Hypothalamus (tissue), 51 donors: ENCODE results near the gene F3.

ENCODE experiments used
- DNase-seq, 51 donors: peaks; one replicate each; lab custom pipeline; 2025; lab: John Stamatoyannopoulos, UW

F3 gene

GRCh38 chr1:94528826-94529225 is 12.7 kb downstream of the F3 start:
- no peak for DNase-seq

GRCh38 chr1:94528299-94528698 is 13.3 kb downstream of the F3 start:
- peak in 1 of 51 donors; percentile 2 for DNase-seq

- DNase-seq = no peak
These were observed 14.0 kb downstream of the F3 start for GRCh38 chr1:94527447-94528031.

- DNase-seq = no peak
These were observed 15.2 kb downstream of the F3 start for GRCh38 chr1:94526152-94526980.

GRCh38 chr1:94524531-94524930 is 17.0 kb downstream of the F3 start:
- DNase-seq = no peak

GRCh38 chr1:94522304-94522703 is 19.3 kb downstream of the F3 start:
- peak in 3 of 51 donors; percentile 13 to 32 (median 16) for DNase-seq

GRCh38 chr1:94519351-94519750 is 22.2 kb downstream of the F3 start:
- no peak for DNase-seq

- no peak for DNase-seq
These were observed 26.1 kb downstream of the F3 start for GRCh38 chr1:94515296-94515947.

GRCh38 chr1:94514095-94514727 is 27.3 kb downstream of the F3 start:
- DNase-seq = peak in 8 of 51 donors; percentile 7 to 26 (median 16)

- DNase-seq = no peak
These were observed 28.7 kb downstream of the F3 start for GRCh38 chr1:94512816-94513215.

- DNase-seq = no peak
These were observed 37.0 kb downstream of the F3 start for GRCh38 chr1:94504601-94505000.

- DNase-seq = no peak
These were observed 38.4 kb downstream of the F3 start for GRCh38 chr1:94503153-94503552.

- no peak for DNase-seq
These were observed 39.6 kb downstream of the F3 start for GRCh38 chr1:94501935-94502334.

- DNase-seq = no peak
These were observed 40.1 kb downstream of the F3 start for GRCh38 chr1:94501426-94501825.

GRCh38 chr1:94496076-94496755 is 45.3 kb downstream of the F3 start:
- no peak for DNase-seq

GRCh38 chr1:94490556-94490955 is 51.0 kb downstream of the F3 start:
- no peak for DNase-seq

GRCh38 chr1:94486990-94487389 is 54.6 kb downstream of the F3 start:
- DNase-seq = peak in 2 of 51 donors; percentile 4 to 21

GRCh38 chr1:94481473-94481933 is 60.1 kb downstream of the F3 start:
- DNase-seq = peak in 33 of 51 donors; percentile 1 to 59 (median 19)

- no peak for DNase-seq
These were observed 61.9 kb downstream of the F3 start for GRCh38 chr1:94479682-94480081.
